Suppressor macrophage (primary cell): ENCODE results near the gene CCL7.
A peak's percentile ranks its signal among the peaks of the same experiment; 100 is the strongest.

Experiments used
- DNase-seq, 4 experiments: peaks; one replicate each; pipeline ENCODE4 v3.0.0-alpha.2; 2020 to 2022

The CCL7 gene

DNA sequence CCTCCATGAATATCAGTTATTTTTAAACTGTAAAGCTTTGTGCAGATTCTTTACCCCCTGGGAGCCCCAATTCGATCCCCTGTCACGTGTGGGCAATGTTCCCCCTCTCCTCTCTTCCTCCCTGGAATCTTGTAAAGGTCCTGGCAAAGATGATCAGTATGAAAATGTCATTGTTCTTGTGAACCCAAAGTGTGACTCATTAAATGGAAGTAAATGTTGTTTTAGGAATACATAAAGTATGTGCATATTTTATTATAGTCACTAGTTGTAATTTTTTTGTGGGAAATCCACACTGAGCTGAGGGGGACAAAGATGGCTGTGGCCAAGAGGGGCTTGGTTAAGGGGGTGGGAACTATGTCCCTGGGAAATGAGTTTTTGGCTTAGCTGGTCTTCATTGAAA lies 17.9 kb downstream of the CCL7 start:
- DNase-seq = no peak

DNA sequence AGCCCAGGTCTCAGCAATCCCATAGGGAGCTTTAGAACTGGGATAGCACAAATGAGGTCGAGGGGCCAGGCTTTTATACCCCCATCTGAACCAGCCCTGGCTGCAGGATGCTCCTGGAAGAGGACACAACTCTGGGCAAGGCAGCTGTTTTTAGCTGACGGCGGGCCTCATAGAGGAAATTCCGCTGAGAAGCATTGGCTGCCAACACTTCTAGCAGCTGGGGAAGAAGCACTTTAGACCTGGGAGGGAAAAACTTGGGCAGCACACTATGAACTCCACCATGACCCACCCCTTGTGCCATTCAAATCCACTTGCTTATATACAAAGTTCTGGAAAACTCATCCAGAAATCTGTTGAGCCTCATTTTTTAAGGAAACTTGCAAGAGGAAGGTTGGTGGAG lies 20.6 kb downstream of the CCL7 start:
- no peak for DNase-seq

DNA sequence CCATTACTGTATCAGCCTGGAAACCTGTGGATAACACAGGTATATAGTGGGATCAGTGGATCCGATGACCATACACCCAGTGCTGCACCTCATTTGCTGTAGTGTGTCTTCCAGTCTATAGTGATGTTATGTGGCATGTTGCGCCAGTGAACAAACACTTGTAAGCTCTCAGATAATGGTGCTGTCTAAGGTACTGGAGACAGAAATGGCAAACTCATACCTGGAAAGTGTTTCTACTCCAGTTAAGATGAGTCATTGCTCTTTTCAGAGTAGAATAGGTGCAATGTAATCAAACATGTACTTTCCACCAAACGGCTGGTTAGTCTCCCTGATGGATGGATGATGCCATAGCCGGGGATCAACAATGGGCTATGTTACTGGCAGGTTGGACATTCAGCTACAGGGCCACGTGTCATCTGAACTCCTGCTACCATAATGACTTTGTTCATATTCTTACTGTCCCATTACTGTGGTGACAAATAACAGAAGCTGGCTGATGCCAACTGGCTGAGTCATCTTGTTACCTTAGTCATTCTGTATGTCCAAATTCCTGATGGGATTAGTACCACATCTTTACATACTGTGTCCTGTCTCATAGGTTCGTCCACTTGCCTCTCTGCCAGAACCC lies 21.8 kb downstream of the CCL7 start:
- DNase-seq = peak in 1 of 4 experiments; percentile 33

DNA sequence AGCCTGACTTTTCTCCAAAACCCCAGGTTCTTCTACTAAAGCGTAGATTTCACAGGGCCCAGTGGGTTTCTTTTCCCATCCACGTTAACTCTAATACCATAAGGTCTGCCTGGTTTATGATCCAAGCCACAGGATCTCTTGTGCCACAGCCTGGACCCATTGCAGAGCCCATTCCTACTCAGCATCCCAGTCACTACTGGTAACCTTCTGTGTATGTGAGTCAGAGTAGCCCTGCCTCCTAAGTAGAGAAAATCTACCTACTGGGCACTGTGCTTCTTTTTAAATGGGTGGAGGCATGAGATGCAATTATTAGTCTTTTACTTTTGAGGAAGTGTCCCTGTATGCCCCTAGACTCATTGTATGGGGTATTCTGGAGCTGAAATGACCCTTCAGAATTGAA lies 29.0 kb downstream of the CCL7 start:
- no peak for DNase-seq

DNA sequence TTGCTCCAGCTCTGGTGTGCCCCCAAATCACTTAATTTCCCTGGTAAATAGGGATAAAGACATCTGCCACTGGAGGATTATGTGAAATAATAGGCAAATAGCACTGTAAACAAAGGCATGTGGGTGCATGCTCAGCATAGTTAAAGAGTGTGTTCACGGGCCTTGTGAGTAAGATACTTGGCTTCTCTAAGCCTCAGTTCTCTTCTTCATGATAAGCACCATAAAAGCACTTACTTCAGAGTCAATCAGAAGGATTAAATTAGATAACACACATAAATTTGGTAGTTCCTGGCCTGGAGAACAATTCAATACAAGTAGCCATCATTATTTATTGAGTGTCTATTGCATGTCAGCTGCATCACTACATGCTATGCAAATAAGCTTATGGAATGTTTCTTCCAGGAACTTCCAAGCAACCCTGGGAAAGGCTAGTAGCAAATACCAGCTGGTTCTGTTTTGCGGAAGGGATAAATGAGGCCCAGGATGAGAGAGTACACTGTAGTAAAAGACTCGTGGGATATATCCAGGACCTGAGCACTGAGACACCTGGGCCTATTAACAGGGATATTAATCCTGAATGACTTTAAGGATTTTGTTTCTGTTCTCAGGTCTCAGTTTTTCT lies 30.0 kb downstream of the CCL7 start:
- no peak for DNase-seq

DNA sequence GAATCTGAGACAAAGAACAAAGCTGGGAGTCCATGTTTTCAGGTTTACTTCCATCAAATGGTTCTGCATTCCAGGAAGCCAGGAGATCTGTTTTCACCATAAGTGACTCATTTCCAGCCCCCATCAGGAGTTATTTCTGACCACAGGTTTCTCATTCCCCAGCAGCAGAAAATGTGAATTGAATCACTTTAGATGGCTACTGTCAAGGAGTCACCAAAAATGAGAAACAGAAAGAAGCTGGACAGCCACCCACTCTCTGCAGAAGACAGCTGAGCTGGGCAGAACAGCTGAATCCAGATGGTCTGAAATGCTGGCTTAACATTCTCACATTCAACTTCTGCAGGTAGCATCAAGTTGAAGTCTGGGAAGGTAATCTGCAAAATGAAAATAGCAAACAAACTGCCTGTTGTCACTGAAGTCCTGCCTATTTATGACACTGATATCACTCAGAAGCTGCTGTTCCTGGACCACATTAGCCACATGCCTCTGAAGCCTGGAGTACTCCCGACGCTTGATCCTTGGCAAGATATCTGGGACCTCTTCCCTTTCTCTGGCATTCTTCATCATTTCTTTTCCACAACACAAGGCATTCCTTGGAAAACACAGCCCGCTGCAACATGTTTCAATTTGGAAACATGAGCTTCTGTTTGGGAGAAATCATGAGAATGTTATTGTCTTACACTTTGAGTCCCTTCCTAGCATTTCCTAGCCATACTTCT lies 30.8 kb downstream of the CCL7 start:
- peak; percentile 26 to 70 (median 52) for DNase-seq

DNA sequence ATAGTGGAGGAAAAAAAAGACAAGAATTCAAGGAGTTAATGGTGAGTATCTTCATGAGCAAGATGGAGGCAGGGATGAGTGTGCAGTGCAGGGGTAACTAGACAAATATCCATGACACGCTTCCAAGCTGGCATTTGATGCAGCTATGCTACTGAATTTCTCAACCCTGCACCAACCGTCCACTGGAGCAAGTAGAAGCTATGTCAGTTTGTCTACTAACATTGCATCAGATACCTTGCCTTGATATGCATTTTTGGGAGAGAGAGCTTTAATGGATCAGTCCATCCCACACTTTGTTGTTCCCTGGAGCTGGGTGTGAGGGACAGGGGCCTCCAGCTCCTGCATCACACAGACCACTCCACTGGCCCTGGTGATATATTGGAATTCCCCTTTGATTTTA lies 32.0 kb downstream of the CCL7 start:
- no peak for DNase-seq

DNA sequence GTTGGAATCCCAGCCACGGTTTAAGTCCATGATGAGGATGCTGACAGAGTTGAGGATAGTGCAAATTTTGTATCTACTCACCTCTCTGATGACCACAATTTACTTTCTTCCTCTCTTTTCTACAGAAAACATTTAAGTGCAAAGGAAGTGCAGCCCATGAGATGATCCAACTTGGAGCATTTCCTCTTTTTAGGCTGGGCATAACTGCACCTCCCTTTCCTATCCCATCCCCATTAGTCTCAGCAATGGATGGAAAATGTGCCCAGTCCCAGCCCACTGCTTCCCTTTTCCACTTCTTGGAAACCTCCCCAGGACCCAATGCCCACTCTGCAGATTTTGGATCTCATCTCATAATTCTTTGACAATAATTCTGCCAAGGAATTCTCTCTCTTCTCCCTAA lies 32.6 kb downstream of the CCL7 start:
- peak; percentile 42 to 71 (median 59) for DNase-seq

DNA sequence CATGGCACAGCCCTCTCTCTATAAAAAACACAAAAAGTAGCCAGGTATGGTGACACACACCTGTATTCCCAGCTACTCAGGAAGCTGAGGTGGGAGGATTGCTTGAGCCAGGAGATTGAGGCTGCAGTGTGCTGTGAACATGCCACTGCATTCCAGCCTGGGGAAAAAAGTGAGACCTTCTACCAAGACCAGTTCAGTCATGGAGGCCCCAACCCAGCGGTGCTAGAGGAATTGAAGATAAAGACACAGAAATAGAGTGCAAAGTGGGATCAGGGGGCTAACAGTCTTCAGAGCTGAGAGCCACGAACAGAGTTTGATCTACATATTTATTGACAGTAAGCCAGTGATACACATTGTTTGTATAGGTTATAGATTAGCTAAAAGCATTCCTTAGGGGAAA lies 33.6 kb downstream of the CCL7 start:
- DNase-seq = no peak

DNA sequence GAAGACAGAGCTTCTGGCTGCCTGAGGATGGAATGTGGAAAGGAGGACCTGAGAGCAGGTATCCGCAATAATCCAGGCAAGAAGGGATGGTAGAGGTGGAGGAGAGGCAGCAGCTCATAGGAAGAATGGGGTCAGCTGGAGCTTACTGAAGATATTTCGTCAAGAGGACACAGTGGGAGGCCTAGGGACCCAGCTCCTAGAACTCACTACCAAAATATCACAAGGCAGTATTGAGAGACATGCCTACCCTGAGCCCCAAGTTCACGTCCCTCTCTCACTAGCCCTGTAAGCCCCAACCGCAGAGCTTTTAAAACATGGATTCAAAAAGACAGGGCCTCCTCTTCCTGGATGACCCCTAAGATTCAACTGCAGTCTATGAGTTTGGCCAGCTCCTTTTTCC lies 35.0 kb downstream of the CCL7 start:
- no peak for DNase-seq

DNA sequence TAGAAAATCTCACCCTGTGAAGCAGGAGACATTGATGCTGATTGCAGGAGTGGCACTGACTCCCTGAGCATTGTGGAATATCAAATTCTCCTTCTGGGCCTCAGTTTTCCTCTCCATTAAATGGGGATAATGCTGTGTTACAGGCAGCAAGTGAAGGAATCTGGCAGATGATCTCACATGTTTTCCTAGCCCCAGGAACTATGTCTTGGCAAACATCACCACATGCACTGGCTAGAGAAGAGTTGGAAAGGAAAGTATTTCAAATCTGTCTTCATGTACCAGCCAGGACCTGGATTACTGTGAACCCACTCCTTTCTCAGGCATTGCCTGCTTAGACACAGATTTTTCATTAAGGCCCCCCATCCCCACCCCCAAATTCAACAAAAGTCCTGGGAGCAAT lies 35.6 kb downstream of the CCL7 start:
- no peak for DNase-seq

DNA sequence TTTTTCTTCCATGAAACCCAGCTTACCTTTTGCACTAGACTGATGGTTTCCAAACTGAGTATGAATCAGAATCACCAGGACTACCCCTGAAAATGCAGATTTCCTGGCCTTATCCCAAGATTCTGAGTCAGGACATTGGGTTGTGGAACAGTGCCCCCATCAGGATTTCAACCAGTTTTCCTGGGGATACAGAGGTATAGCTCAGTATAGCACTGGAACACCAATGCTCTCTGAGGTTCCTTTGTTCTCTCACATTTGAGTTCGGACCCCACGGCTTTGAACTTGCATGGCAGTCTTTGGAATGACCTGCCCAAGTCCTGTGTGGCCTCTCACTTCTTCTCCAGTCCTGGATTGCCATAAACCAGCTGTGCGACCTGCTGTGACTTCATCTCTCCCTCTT lies 36.4 kb downstream of the CCL7 start:
- DNase-seq = peak; percentile 26 to 63 (median 50)

DNA sequence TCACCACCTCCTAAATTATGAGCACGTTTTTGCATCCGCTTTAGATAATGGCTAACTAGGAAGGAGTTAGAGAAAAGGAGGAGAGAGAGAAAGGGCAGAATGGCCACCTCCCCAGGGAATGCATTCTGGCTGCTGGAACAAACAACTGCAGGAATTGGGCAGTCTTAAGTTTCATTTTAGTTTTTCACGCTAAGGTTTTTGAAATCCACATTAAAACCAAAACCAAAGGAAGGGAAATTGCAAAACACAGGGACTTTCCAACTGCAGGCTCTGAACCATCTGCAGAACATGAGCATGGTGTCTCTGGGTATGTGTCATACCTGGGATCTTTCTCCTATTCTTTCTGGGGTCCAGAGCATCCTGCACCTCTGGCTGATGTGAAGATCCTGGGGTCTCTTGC lies 37.1 kb downstream of the CCL7 start:
- peak; percentile 52 to 78 (median 72) for DNase-seq

DNA sequence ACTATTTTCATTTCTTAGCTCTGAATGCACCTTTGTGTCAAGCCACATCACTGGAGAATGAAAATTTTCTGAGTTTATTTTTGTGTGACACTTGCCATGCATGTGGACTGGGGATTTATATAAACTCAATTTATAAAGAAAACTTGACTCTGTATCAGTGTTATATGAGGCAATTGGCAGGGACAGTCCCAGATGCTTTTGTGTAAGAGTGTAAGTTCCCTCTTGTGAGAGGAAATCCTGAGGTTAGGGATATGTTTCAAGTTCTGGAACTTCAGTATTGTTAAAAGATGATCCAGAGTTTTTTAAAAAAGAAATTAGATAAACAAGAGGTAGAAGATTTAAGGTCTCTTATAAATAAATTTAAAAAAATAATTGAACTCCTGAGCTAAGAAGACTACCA lies 38.4 kb downstream of the CCL7 start:
- DNase-seq = peak; percentile 27 to 81 (median 62)

DNA sequence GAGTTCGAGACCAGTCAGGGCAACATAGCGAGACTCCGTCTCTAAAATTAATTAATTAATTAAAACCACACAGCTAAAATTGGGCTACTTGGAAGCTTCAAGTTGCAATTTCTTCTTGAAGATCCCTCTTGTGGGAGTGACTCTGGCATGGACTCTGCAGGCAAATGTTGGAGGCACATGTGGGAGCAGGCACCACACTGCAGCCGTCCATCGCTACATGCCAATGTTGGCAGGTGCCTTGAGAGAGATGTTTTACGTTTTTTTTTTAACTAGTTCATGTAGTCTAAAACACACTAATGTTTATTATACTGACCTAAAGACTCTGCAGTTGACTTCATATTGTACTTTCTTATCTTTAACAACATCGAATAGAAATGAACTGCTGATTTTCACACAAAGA lies 41.3 kb downstream of the CCL7 start:
- DNase-seq = no peak

DNA sequence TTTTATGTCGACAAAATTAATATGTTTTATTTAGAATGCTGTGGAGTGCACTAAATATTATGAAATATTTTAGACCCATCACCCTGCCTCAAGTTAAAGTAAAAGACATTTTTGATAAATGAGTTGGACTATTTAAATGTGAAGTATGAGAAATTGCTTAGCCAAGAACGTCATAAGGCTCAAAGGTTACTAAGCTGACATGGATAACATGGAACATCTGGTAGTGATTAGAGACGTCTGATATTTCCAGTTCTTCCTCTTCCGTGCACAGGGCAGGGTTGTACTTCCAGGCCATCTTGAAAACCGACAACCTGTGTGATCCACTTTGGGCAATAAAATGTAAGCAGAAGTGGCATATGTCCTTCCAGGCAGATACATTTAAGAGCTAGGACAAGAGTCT lies 42.1 kb downstream of the CCL7 start:
- DNase-seq = no peak

DNA sequence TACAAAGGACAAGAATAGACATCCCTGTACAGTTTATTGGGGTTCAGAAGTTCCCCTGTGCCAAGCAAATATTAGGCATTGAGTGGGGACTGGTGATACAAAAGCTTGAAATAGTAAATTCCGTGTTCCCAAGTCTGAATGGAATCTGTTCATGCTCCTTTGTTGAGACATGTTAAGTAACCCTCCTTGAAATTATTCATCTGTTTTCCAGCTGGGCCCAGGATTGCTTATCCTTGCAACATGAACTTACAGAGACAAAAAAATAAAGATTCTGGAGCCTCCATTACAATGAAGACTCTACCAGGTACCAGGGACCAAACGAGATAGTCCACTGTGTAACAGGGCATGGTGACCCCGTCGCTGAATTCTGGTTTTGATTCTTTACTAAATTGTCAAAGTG lies 43.1 kb downstream of the CCL7 start:
- DNase-seq = no peak

DNA sequence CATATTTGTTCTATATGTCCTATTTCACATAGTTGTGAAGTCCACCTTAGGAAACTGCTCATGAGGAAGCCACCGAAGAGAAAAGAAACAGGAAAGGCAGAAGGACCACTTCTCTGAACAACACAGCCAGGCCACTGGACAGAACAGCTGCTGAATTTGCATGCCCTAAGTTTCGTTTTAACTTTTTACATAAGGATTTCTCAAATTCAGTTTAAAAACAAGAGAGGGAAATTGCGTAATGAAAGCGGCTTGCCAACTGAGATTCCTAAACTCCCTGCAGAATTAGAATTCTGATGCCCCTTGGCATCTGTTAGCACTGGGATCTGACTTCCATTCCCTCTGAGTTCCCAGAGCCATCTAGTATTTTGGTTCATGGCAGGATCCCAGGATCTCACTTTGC lies 44.3 kb downstream of the CCL7 start:
- DNase-seq = peak; percentile 49 to 82 (median 67)

DNA sequence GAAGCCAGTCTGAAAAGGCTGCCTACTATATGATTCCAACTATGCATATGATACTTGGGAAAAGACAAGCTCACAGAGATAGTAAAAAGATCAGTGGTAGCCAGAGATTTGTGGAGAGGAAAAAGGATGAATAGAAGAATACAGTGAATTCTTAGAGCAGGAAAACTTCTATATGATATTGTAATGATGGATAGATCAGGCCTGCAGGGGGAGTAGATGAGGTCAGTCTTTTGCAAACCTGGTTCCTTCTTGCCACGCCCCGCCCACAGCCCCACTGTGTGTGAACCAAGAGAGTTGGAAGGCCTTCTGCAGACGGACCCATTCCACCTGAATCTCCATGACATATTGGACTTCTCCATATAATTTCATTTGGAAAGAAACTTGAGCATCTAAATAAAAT lies 48.5 kb downstream of the CCL7 start:
- peak; percentile 37 to 80 (median 65) for DNase-seq

DNA sequence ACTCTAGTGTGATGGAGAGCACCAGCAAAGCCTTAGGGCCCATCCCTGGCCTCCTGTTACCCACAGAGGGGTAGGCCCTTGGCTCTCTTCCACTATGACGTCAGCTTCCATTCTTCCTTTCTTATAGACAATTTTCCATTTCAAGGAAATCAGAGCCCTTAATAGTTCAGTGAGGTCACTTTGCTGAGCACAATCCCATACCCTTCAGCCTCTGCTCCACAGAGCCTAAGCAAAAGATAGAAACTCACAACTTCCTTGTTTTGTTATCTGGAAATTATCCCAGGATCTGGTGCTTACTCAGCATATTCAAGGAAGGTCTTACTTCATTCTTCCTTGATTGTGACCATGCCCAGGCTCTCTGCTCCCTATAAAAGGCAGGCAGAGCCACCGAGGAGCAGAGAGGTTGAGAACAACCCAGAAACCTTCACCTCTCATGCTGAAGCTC lies 49.0 kb downstream of the CCL7 start, which contains the start of gene CCL8:
CCL8 (plus strand) TSS at position 397 of the 445 bp plus-strand sequence. CDS start 67 bp downstream, outside the sequence.
- DNase-seq = peak; percentile 29 to 62 (median 50)
